ENCODE results near the gene CTR9. TPM values are rescaled to one million over a fixed set of nuclear protein-coding genes. Genes with fewer than 3 reads are reported as not detected.
A peak's percentile ranks its signal among the peaks of the same experiment; 100 is the strongest.

The CTR9 gene
- total RNA-seq, 1 experiment from 2014 or later = 32.7 TPM

DNA sequence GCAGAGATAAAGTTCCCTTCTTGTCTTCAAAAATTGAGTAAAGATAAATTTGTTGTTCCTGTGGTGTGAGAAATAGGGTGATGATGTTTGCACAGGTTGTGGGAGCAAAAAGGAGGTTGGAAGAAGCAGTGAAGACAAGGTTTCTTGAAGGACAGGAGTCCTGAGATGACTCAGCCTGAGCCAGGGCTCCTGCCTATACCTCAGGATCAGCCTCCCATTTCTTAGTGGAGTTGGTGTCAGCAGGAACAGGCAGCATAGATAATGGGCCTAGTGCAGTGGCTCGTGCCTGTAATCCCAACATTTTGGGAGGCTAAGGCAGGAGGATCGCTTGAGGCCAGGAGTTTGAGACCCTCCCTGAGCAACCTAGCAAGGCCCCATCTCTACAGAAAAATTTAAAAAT lies 29.0 kb downstream of the CTR9 start:
- ATAC-seq = no peak
- POLR2A ChIA-PET = no interaction called here

DNA sequence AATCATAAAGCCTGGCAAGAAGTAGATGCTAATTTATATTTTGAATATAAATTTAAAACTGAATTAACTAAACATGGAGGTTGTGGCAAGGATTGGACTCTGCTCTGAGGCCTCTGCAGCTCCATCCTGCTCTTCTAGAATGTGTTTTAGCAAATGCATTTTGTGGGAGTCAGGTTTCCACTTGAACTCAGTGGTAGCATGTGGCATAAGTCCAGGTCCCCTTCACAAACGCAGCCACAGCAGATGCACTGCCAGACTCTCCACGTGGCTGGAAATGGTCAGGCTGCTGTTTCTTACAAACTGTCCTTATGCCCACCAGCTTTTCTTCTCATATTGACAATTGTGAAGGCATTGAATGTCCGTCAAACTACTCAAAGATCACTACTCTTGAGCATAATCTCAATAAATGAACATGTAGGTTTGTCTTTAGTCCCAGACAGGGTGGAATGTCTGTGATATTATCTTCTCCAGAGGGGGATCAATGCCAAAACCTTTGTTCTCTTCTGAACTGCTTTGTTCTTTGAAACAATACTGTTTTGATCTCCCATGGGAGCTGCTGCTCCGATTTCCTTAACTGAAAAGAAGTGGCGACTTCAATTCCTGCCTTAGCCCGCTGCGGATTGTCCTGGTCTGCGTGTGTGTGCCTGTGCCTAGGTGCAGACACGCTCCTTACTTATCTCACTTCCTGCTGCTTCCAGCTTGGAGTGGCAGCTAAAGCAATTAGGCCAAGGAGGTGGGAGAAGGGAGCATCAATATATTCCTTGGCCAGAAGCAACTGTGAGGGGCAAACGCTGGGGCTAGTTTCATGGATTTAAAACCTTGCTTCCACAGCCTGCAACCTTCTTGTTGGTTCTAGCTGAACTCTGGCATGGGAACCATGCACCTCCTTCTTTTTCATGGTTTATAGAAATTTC lies 33.4 kb downstream of the CTR9 start:
- H3K4me1 Mint-ChIP-seq = peaks cover 11% of the 10 kb centered on the region

More for the DNA sequence above, 29.0 kb downstream of the CTR9 start:
- peaks cover 9% of the 10 kb centered on the region for H3K4me1 Mint-ChIP-seq
- H3K9me3 Mint-ChIP-seq = no peaks in the 10 kb centered on the region
- peaks cover 29% of the 10 kb centered on the region for H3K36me3 Mint-ChIP-seq
- H3K27me3 Mint-ChIP-seq (ENCODE audit: low read depth) = no peaks in the 10 kb centered on the region; the same call in 1 of the 2 replicates
- no peak overlapping the region for H3K4me3 Mint-ChIP-seq
- no peak for DNase-seq (ENCODE audit: low spot score)
- CTCF ChIA-PET = interaction anchor here (1.2 to 3.8 kb wide), 3 partner anchors 10 to 154 kb away, joined by 3 to 18 read pairs (median 11); no protein-coding TSS in a partner anchor
- H3K27ac Mint-ChIP-seq = peak overlapping the region; percentile 74; the same call in 1 of the 2 replicates
- TF ChIP-seq GABPB1 (CRISPR knock-in tag; IDR thresholded peaks at IDR 0.05) (no peak), RELA (CRISPR knock-in tag; IDR thresholded peaks at IDR 0.05; ENCODE audit: borderline replicate concordance) (no peak), ZNF138 (CRISPR knock-in tag; conservative IDR thresholded peaks at IDR 0.05) (no peak), IRF2 (CRISPR knock-in tag; IDR thresholded peaks at IDR 0.05; ENCODE audit: borderline replicate concordance, low read depth) (no peak), OVOL2 (CRISPR knock-in tag; IDR thresholded peaks at IDR 0.05; ENCODE audit: borderline replicate concordance) (no peak), MYBL2 (CRISPR knock-in tag; IDR thresholded peaks at IDR 0.05) (no peak), HMGA2 (CRISPR knock-in tag; IDR thresholded peaks at IDR 0.05) (no peak), ZNF219 (CRISPR knock-in tag; IDR thresholded peaks at IDR 0.05; ENCODE audit: borderline replicate concordance) (no peak), ZBTB21 (CRISPR knock-in tag; IDR thresholded peaks at IDR 0.05; ENCODE audit: borderline replicate concordance) (no peak), ZNF263 (CRISPR knock-in tag; IDR thresholded peaks at IDR 0.05; ENCODE audit: low read depth) (no peak), TCF7 (CRISPR knock-in tag; IDR thresholded peaks at IDR 0.05; ENCODE audit: low read depth) (no peak), SP1 (CRISPR knock-in tag; conservative IDR thresholded peaks at IDR 0.05) (no peak), KAT7 (CRISPR knock-in tag; IDR thresholded peaks at IDR 0.05; ENCODE audit: borderline replicate concordance) (no peak)
- TF ChIP-seq, protein P1, sequence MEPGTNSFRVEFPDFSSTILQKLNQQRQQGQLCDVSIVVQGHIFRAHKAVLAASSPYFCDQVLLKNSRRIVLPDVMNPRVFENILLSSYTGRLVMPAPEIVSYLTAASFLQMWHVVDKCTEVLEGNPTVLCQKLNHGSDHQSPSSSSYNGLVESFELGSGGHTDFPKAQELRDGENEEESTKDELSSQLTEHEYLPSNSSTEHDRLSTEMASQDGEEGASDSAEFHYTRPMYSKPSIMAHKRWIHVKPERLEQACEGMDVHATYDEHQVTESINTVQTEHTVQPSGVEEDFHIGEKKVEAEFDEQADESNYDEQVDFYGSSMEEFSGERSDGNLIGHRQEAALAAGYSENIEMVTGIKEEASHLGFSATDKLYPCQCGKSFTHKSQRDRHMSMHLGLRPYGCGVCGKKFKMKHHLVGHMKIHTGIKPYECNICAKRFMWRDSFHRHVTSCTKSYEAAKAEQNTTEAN (CRISPR knock-in tag; IDR thresholded peaks at IDR 0.05) = no peak
- TF ChIP-seq, protein P2, sequence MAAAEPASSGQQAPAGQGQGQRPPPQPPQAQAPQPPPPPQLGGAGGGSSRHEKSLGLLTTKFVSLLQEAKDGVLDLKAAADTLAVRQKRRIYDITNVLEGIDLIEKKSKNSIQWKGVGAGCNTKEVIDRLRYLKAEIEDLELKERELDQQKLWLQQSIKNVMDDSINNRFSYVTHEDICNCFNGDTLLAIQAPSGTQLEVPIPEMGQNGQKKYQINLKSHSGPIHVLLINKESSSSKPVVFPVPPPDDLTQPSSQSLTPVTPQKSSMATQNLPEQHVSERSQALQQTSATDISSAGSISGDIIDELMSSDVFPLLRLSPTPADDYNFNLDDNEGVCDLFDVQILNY (CRISPR knock-in tag; IDR thresholded peaks at IDR 0.05) = no peak
- TF ChIP-seq, protein P3, sequence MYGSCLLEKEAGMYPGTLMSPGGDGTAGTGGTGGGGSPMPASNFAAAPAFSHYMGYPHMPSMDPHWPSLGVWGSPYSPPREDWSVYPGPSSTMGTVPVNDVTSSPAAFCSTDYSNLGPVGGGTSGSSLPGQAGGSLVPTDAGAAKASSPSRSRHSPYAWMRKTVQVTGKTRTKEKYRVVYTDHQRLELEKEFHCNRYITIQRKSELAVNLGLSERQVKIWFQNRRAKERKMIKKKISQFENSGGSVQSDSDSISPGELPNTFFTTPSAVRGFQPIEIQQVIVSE (CRISPR knock-in tag; IDR thresholded peaks at IDR 0.05; ENCODE audit: borderline replicate concordance) = no peak
- TF ChIP-seq, protein P4, sequence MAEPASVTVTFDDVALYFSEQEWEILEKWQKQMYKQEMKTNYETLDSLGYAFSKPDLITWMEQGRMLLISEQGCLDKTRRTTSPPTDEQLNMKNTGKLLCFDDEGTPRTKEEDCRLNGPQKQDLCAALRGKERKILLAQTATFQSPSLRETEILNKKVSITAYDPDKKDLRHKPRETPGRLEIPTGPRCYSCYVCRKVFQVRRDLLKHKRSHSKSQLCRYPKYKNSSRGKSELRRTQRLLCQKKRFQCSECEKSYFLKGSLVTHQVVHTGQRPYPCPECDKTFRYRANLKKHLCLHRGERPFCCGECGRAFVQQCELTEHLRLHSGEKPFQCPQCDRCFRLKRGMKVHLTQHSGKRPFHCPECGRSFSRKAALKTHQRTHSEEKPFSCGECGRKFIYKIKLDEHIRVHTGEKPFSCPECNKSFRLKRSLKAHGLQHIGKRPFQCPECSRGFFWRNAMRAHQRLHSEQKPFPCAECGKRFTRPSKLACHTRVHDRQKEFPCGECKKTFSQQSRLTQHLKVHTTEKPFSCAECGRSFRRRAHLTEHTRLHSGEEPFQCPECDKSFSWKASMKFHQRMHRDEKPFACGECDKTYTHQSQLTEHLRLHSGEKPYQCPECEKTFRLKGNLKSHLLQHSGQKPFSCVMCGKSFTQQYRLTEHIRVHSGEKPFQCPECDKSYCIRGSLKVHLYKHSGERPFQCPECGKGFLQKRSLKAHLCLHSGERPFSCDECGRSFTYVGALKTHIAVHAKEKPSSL (CRISPR knock-in tag; conservative IDR thresholded peaks at IDR 0.05) = no peak
- TF ChIP-seq, protein P5, sequence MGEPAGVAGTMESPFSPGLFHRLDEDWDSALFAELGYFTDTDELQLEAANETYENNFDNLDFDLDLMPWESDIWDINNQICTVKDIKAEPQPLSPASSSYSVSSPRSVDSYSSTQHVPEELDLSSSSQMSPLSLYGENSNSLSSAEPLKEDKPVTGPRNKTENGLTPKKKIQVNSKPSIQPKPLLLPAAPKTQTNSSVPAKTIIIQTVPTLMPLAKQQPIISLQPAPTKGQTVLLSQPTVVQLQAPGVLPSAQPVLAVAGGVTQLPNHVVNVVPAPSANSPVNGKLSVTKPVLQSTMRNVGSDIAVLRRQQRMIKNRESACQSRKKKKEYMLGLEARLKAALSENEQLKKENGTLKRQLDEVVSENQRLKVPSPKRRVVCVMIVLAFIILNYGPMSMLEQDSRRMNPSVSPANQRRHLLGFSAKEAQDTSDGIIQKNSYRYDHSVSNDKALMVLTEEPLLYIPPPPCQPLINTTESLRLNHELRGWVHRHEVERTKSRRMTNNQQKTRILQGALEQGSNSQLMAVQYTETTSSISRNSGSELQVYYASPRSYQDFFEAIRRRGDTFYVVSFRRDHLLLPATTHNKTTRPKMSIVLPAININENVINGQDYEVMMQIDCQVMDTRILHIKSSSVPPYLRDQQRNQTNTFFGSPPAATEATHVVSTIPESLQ (CRISPR knock-in tag; IDR thresholded peaks at IDR 0.05) = no peak

More for the DNA sequence above, 33.4 kb downstream of the CTR9 start:
- ChIA-PET POLR2A (interaction anchor here (1.8 kb wide), 1 partner anchor 24 kb away, joined by 6 read pairs; the partner anchor contains the start of gene EIF4G2), CTCF (interaction anchor here (0.7 to 2.3 kb wide), 6 partner anchors 8 to 243 kb away, joined by 3 to 21 read pairs (median 6); no protein-coding TSS in a partner anchor)
- no peaks in the 10 kb centered on the region for H3K9me3 Mint-ChIP-seq
- TF ChIP-seq, protein P1 (CRISPR knock-in tag; IDR thresholded peaks at IDR 0.05) = no peak
- TF ChIP-seq ZNF671 (CRISPR knock-in tag; IDR thresholded peaks at IDR 0.05) = no peak
- no peak for TF ChIP-seq ZNF263 (CRISPR knock-in tag; IDR thresholded peaks at IDR 0.05; ENCODE audit: low read depth)
- TF ChIP-seq, protein P6, sequence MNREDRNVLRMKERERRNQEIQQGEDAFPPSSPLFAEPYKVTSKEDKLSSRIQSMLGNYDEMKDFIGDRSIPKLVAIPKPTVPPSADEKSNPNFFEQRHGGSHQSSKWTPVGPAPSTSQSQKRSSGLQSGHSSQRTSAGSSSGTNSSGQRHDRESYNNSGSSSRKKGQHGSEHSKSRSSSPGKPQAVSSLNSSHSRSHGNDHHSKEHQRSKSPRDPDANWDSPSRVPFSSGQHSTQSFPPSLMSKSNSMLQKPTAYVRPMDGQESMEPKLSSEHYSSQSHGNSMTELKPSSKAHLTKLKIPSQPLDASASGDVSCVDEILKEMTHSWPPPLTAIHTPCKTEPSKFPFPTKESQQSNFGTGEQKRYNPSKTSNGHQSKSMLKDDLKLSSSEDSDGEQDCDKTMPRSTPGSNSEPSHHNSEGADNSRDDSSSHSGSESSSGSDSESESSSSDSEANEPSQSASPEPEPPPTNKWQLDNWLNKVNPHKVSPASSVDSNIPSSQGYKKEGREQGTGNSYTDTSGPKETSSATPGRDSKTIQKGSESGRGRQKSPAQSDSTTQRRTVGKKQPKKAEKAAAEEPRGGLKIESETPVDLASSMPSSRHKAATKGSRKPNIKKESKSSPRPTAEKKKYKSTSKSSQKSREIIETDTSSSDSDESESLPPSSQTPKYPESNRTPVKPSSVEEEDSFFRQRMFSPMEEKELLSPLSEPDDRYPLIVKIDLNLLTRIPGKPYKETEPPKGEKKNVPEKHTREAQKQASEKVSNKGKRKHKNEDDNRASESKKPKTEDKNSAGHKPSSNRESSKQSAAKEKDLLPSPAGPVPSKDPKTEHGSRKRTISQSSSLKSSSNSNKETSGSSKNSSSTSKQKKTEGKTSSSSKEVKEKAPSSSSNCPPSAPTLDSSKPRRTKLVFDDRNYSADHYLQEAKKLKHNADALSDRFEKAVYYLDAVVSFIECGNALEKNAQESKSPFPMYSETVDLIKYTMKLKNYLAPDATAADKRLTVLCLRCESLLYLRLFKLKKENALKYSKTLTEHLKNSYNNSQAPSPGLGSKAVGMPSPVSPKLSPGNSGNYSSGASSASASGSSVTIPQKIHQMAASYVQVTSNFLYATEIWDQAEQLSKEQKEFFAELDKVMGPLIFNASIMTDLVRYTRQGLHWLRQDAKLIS (CRISPR knock-in tag; IDR thresholded peaks at IDR 0.05; ENCODE audit: borderline replicate concordance) = no peak
- no peak for TF ChIP-seq ZNF423 (CRISPR knock-in tag; IDR thresholded peaks at IDR 0.05)
- H3K4me3 Mint-ChIP-seq = no peak overlapping the region
- no peak; the same call in 1 of the 2 replicates for ATAC-seq
- H3K36me3 Mint-ChIP-seq = no peaks in the 10 kb centered on the region
- H3K27me3 Mint-ChIP-seq (ENCODE audit: low read depth) = no peaks in the 10 kb centered on the region; the same call in 1 of the 2 replicates
- no peak for DNase-seq (ENCODE audit: low spot score)
- H3K27ac Mint-ChIP-seq = no peak overlapping the region; the same call in 1 of the 2 replicates
